Tibial nerve (tissue), 4 donors: ENCODE data around the gene RGS7. TPM values are rescaled to one million over a fixed set of nuclear protein-coding genes. Genes with fewer than 3 reads are reported as not detected.

ENCODE experiments used
- DNase-seq, 2 donors: peaks; one replicate each; pipeline ENCODE4 v3.0.0-alpha.2; 2019; ENCODE audit warnings: low spot score in 2 of 2
- H3K27ac ChIP-seq, 4 donors: fragments of 200-600 bp; sonication (generic) in 3 of 4; one replicate each; pipeline ENCODE4 v1.5.1; 2017 to 2019; ENCODE audit warnings: mild to moderate bottlenecking in 1 of 4
- H3K27me3 ChIP-seq, 2 donors: fragments of 200-600 bp; sonication (generic) in 1 of 2; one replicate each; pipeline versions ENCODE4 v1.5.1 to v1.6.0; 2017 to 2019
- H3K36me3 ChIP-seq, 3 donors: fragments of 200-600 bp; sonication (generic); one replicate each; pipeline ENCODE4 v1.5.1; 2018 to 2019
- H3K4me1 ChIP-seq, 4 donors: fragments of 200-600 bp; sonication (generic) in 3 of 4; one replicate each; pipeline ENCODE4 v1.5.1; 2017 to 2019
- H3K4me3 ChIP-seq, 4 donors: fragments of 200-600 bp; sonication (generic) in 3 of 4; one replicate each; pipeline ENCODE4 v1.5.1; 2017 to 2019; ENCODE audit warnings: mild to moderate bottlenecking in 1 of 4, moderate library complexity in 1 of 4
- H3K9me3 ChIP-seq, 4 donors: fragments of 200-600 bp; sonication (generic) in 3 of 4; one replicate each; pipeline ENCODE4 v1.5.1; 2017 to 2019
- EP300 ChIP-seq, 2 donors: sonication (generic); formaldehyde crosslinking; IDR thresholded peaks; one replicate each; pipeline ENCODE4 v1.6.1; 2017; ENCODE audit warnings: antibody characterized with exemption in 2 of 2, mild to moderate bottlenecking in 1 of 2
- POLR2A ChIP-seq, 2 donors: fragments of 450-650 bp; IDR thresholded peaks; one replicate each; pipeline ENCODE4 v1.6.1; 2017; ENCODE audit warnings: antibody characterized with exemption in 2 of 2, mild to moderate bottlenecking in 2 of 2, moderate library complexity in 2 of 2
- WGBS, 2 donors: methylation state at CpG; one replicate each; pipeline ENCODE4 v1.1.5; 2018; 5-methylcytosine and 5-hydroxymethylcytosine counted together
- total RNA-seq, 4 donors: library from RNA; depleted of rRNA; stranded (reverse); fragments of >200 nt; gene quantifications; one replicate each; pipeline ENCODE4 v1.1.0, GENCODE V29; 2016
- TF ChIP-seq, protein P1 (sequence below), 5 experiments: fragments of 200-600 bp in 3 of 5; fragments of 450-650 bp in 2 of 5; sonication (generic) in 3 of 5; IDR thresholded peaks; one replicate each; pipeline ENCODE4 v1.5.1; 2016 to 2019; ENCODE audit warnings: antibody characterized with exemption in 5 of 5, mild to moderate bottlenecking in 3 of 5, moderate library complexity in 2 of 5

Gene RGS7
- total RNA-seq, 4 donors from 2014 or later = 0.39 to 1.5 (median 1.0) TPM; not detected in 1

DNA sequence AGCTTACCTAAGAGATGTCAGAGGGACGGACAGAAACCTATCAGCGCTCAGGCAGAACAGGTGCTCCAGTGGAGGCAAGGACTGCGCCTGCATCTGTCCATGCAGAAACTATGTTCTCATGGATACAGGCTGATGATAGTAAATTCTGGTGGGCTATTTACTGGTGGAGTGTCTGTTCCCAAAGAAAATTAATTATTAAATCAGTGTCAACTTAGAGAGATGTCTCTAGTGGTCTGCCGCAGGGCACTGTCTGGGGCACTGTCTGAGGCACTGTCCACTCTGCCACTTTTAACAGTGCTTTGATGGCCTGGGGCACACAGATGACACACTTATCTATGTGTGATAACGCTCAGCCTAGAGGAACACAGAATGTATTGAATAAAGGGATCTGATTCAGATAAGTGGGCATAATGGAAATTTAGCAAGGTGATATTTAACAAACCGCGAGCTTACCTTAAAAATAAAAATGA lies 148.1 kb downstream of the RGS7 start:
- WGBS, 2 donors = 90 to 93% methylated on average over 7 of the region's 7 CpGs
- no peaks in the 10 kb centered on the region for H3K4me1 ChIP-seq
- DNase-seq = no peak

DNA sequence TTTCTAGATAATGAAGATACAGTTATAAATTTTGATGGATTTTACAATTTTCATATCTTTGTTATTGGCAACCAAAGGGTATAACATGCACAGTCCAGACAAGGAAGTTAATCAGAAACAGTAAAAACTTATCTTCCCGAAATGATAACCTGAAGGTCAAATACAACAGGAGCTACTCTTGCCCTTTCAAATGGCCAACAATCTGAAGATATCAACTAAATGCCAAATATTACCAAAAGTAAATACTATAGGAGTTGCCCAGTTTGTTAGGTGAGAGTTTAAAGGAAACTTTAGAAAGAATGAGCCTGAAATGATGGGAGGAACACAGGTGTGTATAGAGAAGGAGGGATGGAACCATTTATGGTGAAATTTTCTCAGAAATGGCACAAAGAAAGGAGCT lies 153.2 kb downstream of the RGS7 start:
- no peaks in the 10 kb centered on the region for H3K4me1 ChIP-seq
- no peaks in the 10 kb centered on the region for H3K27me3 ChIP-seq
- TF ChIP-seq, protein P1, sequence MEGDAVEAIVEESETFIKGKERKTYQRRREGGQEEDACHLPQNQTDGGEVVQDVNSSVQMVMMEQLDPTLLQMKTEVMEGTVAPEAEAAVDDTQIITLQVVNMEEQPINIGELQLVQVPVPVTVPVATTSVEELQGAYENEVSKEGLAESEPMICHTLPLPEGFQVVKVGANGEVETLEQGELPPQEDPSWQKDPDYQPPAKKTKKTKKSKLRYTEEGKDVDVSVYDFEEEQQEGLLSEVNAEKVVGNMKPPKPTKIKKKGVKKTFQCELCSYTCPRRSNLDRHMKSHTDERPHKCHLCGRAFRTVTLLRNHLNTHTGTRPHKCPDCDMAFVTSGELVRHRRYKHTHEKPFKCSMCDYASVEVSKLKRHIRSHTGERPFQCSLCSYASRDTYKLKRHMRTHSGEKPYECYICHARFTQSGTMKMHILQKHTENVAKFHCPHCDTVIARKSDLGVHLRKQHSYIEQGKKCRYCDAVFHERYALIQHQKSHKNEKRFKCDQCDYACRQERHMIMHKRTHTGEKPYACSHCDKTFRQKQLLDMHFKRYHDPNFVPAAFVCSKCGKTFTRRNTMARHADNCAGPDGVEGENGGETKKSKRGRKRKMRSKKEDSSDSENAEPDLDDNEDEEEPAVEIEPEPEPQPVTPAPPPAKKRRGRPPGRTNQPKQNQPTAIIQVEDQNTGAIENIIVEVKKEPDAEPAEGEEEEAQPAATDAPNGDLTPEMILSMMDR (IDR thresholded peaks at IDR 0.05) = no peak
- TF ChIP-seq POLR2A (IDR thresholded peaks at IDR 0.05) = no peak
- no peak for TF ChIP-seq EP300 (IDR thresholded peaks at IDR 0.05)
- no peaks in the 10 kb centered on the region for H3K9me3 ChIP-seq
- no peak overlapping the region for H3K27ac ChIP-seq
- WGBS, 2 donors = 76 to 80% methylated on average over 1 of the region's 1 CpG
- H3K4me3 ChIP-seq = no peak overlapping the region
- H3K36me3 ChIP-seq = no peaks in the 10 kb centered on the region
- DNase-seq = no peak

More for the DNA sequence above, 148.1 kb downstream of the RGS7 start:
- Histone ChIP-seq H3K36me3 (no peaks in the 10 kb centered on the region), H3K4me3 (no peak overlapping the region), H3K9me3 (no peaks in the 10 kb centered on the region), H3K27ac (no peak overlapping the region), H3K27me3 (no peaks in the 10 kb centered on the region)
- no peak for TF ChIP-seq EP300 (IDR thresholded peaks at IDR 0.05)
- TF ChIP-seq, protein P1 (IDR thresholded peaks at IDR 0.05) = no peak

DNA sequence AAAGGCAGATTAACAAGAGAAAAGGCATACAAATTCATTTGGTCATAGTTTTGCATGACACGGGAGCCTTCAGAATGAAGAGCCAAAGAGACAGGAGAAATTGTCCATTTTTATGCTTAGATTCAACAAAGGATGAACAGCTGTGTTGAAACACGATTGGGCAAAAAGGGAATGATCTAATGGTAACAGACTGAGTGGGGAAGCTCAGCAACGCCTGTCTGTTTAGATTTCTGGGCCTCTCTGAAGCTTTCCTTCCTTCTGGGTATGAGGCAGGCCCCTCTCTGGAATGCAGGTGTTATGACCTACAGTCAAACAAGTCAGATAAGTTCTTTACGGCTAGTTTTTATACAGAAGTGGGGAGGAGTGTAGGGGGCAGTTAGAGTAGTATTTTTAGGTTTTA lies 154.6 kb downstream of the RGS7 start:
- no peaks in the 10 kb centered on the region for H3K4me1 ChIP-seq

DNA sequence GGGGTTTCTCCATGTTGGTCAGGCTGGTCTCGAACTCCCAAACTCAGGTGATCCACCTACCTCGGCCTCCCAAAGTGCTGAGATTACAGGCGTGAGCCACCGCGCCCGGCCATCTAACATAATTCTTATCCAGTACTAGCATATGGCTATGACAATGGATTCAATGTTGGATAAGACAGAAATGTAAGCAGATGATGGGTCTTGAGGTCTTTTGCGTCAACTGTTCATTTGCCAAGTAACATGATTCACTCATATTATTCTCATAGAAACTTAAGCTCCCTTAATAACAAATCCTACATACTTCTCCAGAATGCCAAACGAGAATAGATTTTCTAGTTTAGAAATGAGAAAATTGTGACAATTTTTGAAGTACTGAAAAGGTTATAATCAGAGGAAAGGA lies 170.3 kb downstream of the RGS7 start:
- no peak overlapping the region for H3K4me3 ChIP-seq
- no peaks in the 10 kb centered on the region for H3K36me3 ChIP-seq
- no peaks in the 10 kb centered on the region for H3K4me1 ChIP-seq
- no peak overlapping the region for H3K27ac ChIP-seq
- TF ChIP-seq, protein P1 (IDR thresholded peaks at IDR 0.05) = no peak
- TF ChIP-seq EP300 (IDR thresholded peaks at IDR 0.05) (no peak), POLR2A (IDR thresholded peaks at IDR 0.05) (no peak)
- WGBS, 2 donors = 73 to 79% methylated on average over 8 of the region's 8 CpGs
- H3K9me3 ChIP-seq = no peaks in the 10 kb centered on the region
- no peaks in the 10 kb centered on the region for H3K27me3 ChIP-seq
- DNase-seq = no peak

More for the DNA sequence above, 154.6 kb downstream of the RGS7 start:
- Histone ChIP-seq H3K4me3 (no peak overlapping the region), H3K9me3 (no peaks in the 10 kb centered on the region), H3K27me3 (no peaks in the 10 kb centered on the region), H3K27ac (no peak overlapping the region), H3K36me3 (no peaks in the 10 kb centered on the region)
- no peak for DNase-seq
- TF ChIP-seq POLR2A (IDR thresholded peaks at IDR 0.05) = no peak
- TF ChIP-seq, protein P1 (IDR thresholded peaks at IDR 0.05) = no peak
- 14 to 22% methylated on average over 4 of the region's 4 CpGs for WGBS, 2 donors

DNA sequence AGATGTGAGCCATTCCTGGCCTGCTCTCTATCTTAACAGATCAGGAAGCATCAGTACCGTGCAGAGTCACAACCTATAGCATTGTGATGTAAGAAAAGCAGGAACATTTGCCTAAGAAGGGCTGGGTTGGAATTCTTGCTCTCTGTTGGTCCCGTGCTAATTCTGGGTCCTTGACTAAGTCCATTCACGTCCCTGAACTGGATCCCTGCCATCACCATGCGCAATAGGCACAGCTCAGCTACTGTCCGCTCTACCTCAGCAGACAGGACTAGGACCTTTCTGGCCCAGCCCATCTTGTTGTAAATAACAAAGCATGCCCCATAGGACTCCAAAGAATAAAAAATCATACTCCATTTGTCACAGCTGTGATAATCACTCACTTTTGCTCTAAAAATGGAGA lies 175.0 kb downstream of the RGS7 start:
- Histone ChIP-seq H3K4me1 (no peaks in the 10 kb centered on the region), H3K4me3 (no peak overlapping the region), H3K27ac (no peak overlapping the region), H3K27me3 (no peaks in the 10 kb centered on the region), H3K36me3 (no peaks in the 10 kb centered on the region), H3K9me3 (no peaks in the 10 kb centered on the region)
- no peak for DNase-seq
- TF ChIP-seq EP300 (IDR thresholded peaks at IDR 0.05) (no peak), POLR2A (IDR thresholded peaks at IDR 0.05) (no peak)
- TF ChIP-seq, protein P1 (IDR thresholded peaks at IDR 0.05) = no peak
- WGBS, 2 donors = 74 to 81% methylated on average over 5 of the region's 5 CpGs
